Nephron (organoid): ENCODE measurements around the gene MAP9.
"Not testable (repeated sequence)": the region's sequence is repeated elsewhere in the genome, so short reads cannot be mapped to it uniquely, and the experiment has no call there.

Experiments
- H3K27ac Mint-ChIP-seq, 3 experiments: 2 replicates each; pipeline ENCODE4 v1.8.0; 2020; ENCODE audit warnings: mixed read lengths in 3 of 3, mild to moderate bottlenecking in 2 of 3, moderate library complexity in 1 of 3
- H3K27me3 Mint-ChIP-seq: 2 replicates; pipeline ENCODE4 v1.8.0; 2021; ENCODE audit warnings: low read depth, mild to moderate bottlenecking, moderate library complexity, mixed read lengths
- H3K36me3 Mint-ChIP-seq: 2 replicates; pipeline ENCODE4 v1.8.0; 2020; ENCODE audit warnings: low read depth, mixed read lengths
- H3K4me1 Mint-ChIP-seq: 2 replicates; pipeline ENCODE4 v1.8.0; 2020; ENCODE audit warnings: mixed read lengths
- H3K4me3 Mint-ChIP-seq, 3 experiments: 2 replicates each; pipeline ENCODE4 v1.8.0; 2020; ENCODE audit warnings: mild to moderate bottlenecking in 3 of 3, mixed read lengths in 3 of 3, moderate library complexity in 2 of 3
- H3K9me3 Mint-ChIP-seq: 2 replicates; pipeline ENCODE4 v1.8.0; 2020; ENCODE audit warnings: mixed read lengths
- TF ChIP-seq, protein P1 (sequence below), 3 experiments: fragments of 200-600 bp; sonication (generic); IDR thresholded peaks; one replicate each; pipeline ENCODE4 v1.5.0; 2021; ENCODE audit warnings: antibody characterized with exemption in 3 of 3; ENCODE audit not compliant: unreplicated experiment in 3 of 3

The MAP9 gene

GRCh38 chr4:155319516-155319915 is 57.2 kb downstream of the MAP9 start:
- H3K4me3 Mint-ChIP-seq = no peak overlapping the region
- H3K36me3 Mint-ChIP-seq = no peaks in the 10 kb centered on the region
- peaks cover 1% of the 10 kb centered on the region for H3K9me3 Mint-ChIP-seq
- no peak overlapping the region for H3K27ac Mint-ChIP-seq
- H3K4me1 Mint-ChIP-seq = no peaks in the 10 kb centered on the region
- TF ChIP-seq, protein P1, sequence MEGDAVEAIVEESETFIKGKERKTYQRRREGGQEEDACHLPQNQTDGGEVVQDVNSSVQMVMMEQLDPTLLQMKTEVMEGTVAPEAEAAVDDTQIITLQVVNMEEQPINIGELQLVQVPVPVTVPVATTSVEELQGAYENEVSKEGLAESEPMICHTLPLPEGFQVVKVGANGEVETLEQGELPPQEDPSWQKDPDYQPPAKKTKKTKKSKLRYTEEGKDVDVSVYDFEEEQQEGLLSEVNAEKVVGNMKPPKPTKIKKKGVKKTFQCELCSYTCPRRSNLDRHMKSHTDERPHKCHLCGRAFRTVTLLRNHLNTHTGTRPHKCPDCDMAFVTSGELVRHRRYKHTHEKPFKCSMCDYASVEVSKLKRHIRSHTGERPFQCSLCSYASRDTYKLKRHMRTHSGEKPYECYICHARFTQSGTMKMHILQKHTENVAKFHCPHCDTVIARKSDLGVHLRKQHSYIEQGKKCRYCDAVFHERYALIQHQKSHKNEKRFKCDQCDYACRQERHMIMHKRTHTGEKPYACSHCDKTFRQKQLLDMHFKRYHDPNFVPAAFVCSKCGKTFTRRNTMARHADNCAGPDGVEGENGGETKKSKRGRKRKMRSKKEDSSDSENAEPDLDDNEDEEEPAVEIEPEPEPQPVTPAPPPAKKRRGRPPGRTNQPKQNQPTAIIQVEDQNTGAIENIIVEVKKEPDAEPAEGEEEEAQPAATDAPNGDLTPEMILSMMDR (IDR thresholded peaks at IDR 0.05; ENCODE audit: unreplicated experiment in 3 of 3) = no peak
- no peaks in the 10 kb centered on the region for H3K27me3 Mint-ChIP-seq

DNA sequence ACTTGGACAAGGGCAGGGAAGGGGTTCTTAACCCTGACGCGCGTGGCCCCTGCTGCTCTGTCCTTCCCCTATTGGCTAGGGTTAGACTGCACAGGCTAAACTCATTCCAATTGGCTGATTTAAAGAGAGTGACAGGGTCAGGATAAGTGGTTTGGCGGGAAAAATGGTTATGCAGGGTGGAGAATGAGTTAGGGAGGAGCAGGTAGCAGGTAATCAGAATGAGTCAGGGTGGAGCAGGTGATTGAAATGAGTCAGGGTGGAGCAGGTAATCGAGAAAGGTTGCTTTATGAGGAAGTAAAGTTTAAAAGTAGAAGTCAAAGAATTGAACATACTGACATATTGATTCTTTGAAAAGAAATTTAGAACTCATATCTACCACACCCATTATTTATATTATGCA is 64.7 kb downstream of the MAP9 start:
- not testable (repeated sequence) for H3K27ac Mint-ChIP-seq, H3K36me3 Mint-ChIP-seq, H3K4me3 Mint-ChIP-seq, H3K9me3 Mint-ChIP-seq, H3K27me3 Mint-ChIP-seq, H3K4me1 Mint-ChIP-seq

- no peak overlapping the region for H3K27ac Mint-ChIP-seq
These were observed 69.0 kb downstream of the MAP9 start for GRCh38 chr4:155307731-155308277.

DNA sequence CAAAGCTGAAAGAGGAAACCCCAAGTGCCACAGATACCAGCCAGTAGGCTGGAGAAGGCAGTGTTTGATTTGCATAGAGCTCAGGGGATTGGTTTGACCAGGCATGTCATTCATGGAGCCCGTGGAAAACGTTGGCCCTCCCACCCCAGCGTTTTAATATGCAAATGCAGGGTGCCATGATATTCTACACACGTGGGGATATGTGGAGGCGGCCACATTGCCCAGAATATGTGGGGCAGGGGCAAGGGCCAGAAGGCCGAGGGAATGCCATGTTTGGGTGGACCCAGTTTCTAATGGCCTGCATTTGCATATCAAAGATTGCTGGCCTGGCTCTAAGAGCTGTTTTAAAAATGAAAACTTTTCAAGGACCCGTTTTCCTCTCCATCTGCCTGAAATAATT is 71.1 kb downstream of the MAP9 start:
- H3K4me1 Mint-ChIP-seq = no peaks in the 10 kb centered on the region
- no peaks in the 10 kb centered on the region for H3K36me3 Mint-ChIP-seq
- no peak overlapping the region for H3K4me3 Mint-ChIP-seq
- no peaks in the 10 kb centered on the region for H3K9me3 Mint-ChIP-seq
- no peak overlapping the region for H3K27ac Mint-ChIP-seq
- peaks cover 6% of the 10 kb centered on the region for H3K27me3 Mint-ChIP-seq
- TF ChIP-seq, protein P1 (IDR thresholded peaks at IDR 0.05; ENCODE audit: unreplicated experiment in 3 of 3) = no peak

More at GRCh38 chr4:155307731-155308277, 69.0 kb downstream of the MAP9 start:
- H3K36me3 Mint-ChIP-seq = no peaks in the 10 kb centered on the region
- H3K4me3 Mint-ChIP-seq = no peak overlapping the region
- TF ChIP-seq, protein P1 (IDR thresholded peaks at IDR 0.05; ENCODE audit: unreplicated experiment in 3 of 3) = no peak
- no peaks in the 10 kb centered on the region for H3K4me1 Mint-ChIP-seq
- no peaks in the 10 kb centered on the region for H3K9me3 Mint-ChIP-seq
- H3K27me3 Mint-ChIP-seq = peaks cover 8% of the 10 kb centered on the region

GRCh38 chr4:155304375-155304774 is 72.4 kb downstream of the MAP9 start:
- Mint-ChIP-seq H3K27ac (no peak overlapping the region), H3K4me1 (no peaks in the 10 kb centered on the region), H3K4me3 (no peak overlapping the region), H3K36me3 (no peaks in the 10 kb centered on the region), H3K9me3 (peaks cover 4% of the 10 kb centered on the region), H3K27me3 (peaks cover 4% of the 10 kb centered on the region)
- TF ChIP-seq, protein P1 (IDR thresholded peaks at IDR 0.05; ENCODE audit: unreplicated experiment in 3 of 3) = no peak

DNA sequence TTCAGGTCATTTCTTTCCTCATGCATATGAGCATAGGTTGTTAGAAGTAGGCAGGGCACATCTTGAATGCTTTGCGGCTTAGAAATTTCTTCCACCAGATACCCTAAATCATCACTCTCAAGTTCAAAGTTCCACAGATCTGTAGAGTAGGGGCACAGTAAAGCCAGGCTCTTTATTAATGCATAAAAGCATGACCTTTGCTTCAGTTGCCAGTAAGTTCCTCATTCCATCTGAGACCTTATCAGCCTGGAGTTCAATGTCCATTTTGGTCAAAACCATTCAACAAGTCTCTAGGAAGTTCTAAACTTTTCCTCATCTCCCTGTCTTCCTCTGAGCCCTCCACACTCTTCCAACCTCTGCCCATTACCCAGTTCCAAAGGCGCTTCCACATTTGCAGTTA is 77.7 kb downstream of the MAP9 start:
- TF ChIP-seq, protein P1 (IDR thresholded peaks at IDR 0.05; ENCODE audit: unreplicated experiment in 3 of 3) = no peak
- peaks cover 13% of the 10 kb centered on the region for H3K9me3 Mint-ChIP-seq
- no peak overlapping the region for H3K4me3 Mint-ChIP-seq

More for the DNA sequence above, 77.7 kb downstream of the MAP9 start:
- Mint-ChIP-seq H3K27me3 (peaks cover 4% of the 10 kb centered on the region), H3K4me1 (no peaks in the 10 kb centered on the region), H3K36me3 (no peaks in the 10 kb centered on the region), H3K27ac (no peak overlapping the region)
